ENCODE results near the gene SUSD4.

SUSD4 gene

DNA sequence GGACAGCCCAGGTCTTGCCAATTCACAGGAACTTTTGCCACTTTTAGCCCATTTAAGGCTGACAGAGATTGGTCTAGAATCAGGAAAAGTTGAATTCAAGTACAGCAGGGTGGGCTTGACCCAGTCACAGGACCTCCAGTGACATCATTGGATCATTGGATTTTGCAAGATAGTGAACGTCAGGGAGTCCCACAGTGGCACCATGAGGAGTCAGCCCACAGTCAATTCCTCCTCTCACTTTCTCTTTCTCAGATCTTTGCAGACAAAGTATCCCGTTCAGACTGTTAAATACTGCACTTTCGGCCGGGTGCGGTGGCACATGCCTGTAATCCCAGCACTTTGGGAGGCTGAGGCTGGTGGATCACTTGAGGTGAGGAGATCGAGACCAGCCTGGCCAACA is 163.1 kb downstream of the SUSD4 start:
- Mint-ChIP-seq H3K36me3 (ENCODE audit: low read depth) (no peaks in the 10 kb centered on the region), H3K27ac (peak overlapping the region; percentile 60), H3K9me3 (no peaks in the 10 kb centered on the region), H3K27me3 (peaks cover 3% of the 10 kb centered on the region), H3K4me3 (no peak overlapping the region), H3K4me1 (ENCODE audit: low read depth) (peaks cover 64% of the 10 kb centered on the region)
- intact Hi-C loops (cut with micrococcal nuclease), result no loop called here

DNA sequence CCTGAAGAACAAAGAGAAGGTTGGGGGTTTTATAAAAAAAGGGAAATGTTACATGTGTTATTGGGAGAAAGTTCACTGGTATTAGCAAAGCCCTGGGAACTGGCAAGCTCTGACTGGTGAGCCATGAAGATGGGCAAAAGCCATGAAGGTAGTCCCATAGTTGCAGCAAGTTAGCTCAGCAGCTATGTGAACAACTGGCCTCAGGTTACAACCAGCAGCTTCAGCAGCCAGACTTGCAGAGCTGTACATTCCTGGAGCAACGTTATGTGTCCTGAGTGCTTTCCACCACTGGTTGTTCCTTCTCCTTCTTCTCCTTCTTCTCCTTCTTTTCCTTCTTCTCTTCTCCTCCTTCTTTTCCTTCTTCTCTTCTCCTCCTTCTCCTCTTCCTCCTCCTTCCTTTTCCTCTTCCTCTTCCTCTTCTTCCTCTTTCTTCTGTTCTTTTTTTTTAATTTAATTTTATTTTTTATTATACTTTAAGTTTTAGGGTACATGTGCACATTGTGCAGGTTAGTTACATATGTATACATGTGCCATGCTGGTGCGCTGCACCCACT is 164.8 kb downstream of the SUSD4 start:
- Mint-ChIP-seq H3K27ac (peak overlapping the region; percentile 41), H3K27me3 (peaks cover 3% of the 10 kb centered on the region)
- intact Hi-C loops (cut with micrococcal nuclease), result loop anchor here (5.0 kb wide), 1 partner anchor 33 kb away; no protein-coding TSS in a partner anchor

DNA sequence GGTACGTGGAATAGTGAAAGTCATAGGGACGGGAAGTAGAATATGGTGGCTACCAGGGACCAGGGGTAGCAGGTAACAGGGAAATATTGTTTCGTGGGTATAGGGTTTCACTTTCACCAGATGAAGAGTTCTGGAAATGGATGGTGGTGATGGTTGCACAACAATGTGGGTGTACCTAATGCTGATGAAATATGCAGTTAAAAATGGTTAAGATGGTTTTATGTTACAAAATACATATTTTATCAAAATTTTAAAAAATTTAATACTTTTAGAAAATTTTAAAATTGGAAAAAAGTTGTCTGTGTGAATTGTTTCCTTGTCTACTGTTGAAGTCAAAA is 165.4 kb downstream of the SUSD4 start:
- Mint-ChIP-seq H3K4me1 (ENCODE audit: low read depth) (peaks cover 73% of the 10 kb centered on the region), H3K36me3 (ENCODE audit: low read depth) (no peaks in the 10 kb centered on the region), H3K9me3 (no peaks in the 10 kb centered on the region), H3K4me3 (no peak overlapping the region), H3K27me3 (peaks cover 3% of the 10 kb centered on the region), H3K27ac (no peak overlapping the region)
- intact Hi-C loops (cut with micrococcal nuclease), result loop anchor here (5.0 kb wide), 1 partner anchor 34 kb away; no protein-coding TSS in a partner anchor

More for the DNA sequence above, 164.8 kb downstream of the SUSD4 start:
- Mint-ChIP-seq H3K4me1 (ENCODE audit: low read depth) (peaks cover 72% of the 10 kb centered on the region), H3K36me3 (ENCODE audit: low read depth) (no peaks in the 10 kb centered on the region), H3K4me3 (no peak overlapping the region), H3K9me3 (no peaks in the 10 kb centered on the region)

DNA sequence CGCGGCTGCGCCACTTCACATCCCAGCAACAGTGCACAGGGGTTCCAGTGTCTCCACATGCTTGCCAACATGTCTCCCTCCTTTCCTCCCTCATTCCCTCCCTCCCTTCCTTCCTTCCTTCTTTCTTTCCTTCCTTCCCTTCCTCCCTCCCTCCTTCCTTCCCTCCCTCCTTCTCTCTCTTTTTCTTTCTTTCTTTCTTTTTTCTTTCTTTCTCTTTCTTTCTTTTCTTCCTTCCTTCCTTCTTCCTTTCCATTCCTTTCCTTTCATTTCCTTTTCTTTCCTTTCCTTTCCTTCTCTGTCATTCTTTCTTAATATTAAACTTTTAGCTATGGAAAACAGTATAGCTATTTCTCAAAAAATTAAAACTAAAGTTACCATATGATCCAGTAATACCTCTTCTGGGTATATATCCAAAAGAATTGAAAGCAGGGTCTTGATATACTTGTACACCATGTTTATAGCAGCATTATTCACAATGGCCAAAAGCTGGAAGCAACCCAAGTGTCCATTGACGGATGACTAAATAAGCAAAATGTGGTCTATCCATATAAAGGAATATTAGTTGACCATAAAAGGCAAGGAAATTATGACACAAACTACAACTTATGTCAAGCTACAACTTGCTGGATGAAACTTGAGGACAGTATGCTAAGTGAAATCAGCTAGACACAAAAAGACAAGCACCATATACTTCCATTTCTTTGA is 165.9 kb downstream of the SUSD4 start:
- no peaks in the 10 kb centered on the region for H3K9me3 Mint-ChIP-seq
- intact Hi-C loops (cut with micrococcal nuclease), result loop anchor here (5.0 kb wide), 1 partner anchor 34 kb away; no protein-coding TSS in a partner anchor
- H3K27ac Mint-ChIP-seq, result no peak overlapping the region

DNA sequence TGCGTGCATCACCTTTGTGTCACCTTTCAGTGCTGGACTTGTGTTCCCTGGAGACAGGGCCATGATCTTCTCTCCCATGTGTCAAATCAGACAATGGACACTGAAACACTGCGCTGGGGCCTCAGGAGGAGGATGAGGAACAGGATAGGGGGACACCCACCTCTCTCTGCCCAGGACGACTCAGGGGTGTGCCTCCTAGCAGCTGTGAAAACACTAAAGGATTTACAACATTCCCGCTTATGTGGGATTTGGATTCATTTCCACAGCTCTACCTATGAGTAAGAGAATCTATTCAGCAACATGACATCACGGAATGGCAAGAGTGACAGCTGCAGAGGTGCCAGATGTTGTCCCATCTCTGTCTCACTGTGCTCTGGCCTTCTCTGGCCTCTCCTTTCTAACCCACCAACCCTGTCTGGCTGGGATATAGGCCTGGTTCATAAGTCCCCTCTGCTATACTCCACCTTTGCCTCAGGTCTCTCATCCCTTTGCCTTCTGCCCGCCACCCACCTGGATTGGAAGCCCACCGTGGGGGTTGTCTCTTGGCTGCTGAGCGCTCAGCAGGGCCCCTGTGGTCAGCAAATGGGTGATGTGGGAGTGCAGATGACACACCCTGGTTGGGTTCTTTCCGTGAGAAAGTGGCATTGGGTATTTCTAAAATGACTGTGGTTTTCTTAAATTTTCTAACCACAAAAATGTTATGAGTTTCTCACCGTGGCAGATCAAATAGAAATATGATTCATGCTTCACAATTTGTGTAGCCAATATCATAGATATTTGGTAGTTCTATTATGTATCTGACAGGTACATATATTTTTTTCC is 173.9 kb downstream of the SUSD4 start:
- intact Hi-C loops (cut with micrococcal nuclease), result no loop called here
- Mint-ChIP-seq H3K9me3 (no peaks in the 10 kb centered on the region), H3K27me3 (peaks cover 6% of the 10 kb centered on the region), H3K4me3 (no peak overlapping the region), H3K4me1 (ENCODE audit: low read depth) (peaks cover 47% of the 10 kb centered on the region), H3K36me3 (ENCODE audit: low read depth) (no peaks in the 10 kb centered on the region), H3K27ac (no peak overlapping the region)

More for the DNA sequence above, 165.9 kb downstream of the SUSD4 start:
- no peak overlapping the region for H3K4me3 Mint-ChIP-seq
- peaks cover 4% of the 10 kb centered on the region for H3K27me3 Mint-ChIP-seq
- H3K36me3 Mint-ChIP-seq (ENCODE audit: low read depth), result no peaks in the 10 kb centered on the region
- H3K4me1 Mint-ChIP-seq (ENCODE audit: low read depth), result peaks cover 75% of the 10 kb centered on the region

DNA sequence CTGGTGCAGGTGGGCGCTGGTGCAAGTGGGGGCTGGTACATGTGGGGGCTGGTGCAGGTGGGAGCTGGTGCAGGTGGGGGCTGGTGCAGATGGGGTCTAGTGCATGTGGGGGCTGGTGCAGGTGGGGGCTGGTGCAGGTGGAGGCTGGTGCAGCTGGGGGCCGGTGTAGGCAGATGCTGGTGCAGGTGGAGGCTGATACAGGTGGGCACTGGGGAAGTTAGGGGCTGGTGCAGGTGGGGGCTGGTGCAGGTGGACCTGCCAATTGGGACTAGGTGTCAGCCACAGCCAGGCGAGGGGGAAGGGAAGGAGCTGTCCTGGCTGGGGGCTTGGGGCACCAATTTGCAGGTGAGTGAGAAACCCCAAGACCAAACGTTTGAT is 174.5 kb downstream of the SUSD4 start:
- peaks cover 6% of the 10 kb centered on the region for H3K27me3 Mint-ChIP-seq
- intact Hi-C loops (cut with micrococcal nuclease), result no loop called here
- H3K4me3 Mint-ChIP-seq, result no peak overlapping the region
- H3K9me3 Mint-ChIP-seq, result no peaks in the 10 kb centered on the region
- H3K36me3 Mint-ChIP-seq (ENCODE audit: low read depth), result no peaks in the 10 kb centered on the region
- H3K4me1 Mint-ChIP-seq (ENCODE audit: low read depth), result peaks cover 49% of the 10 kb centered on the region
- H3K27ac Mint-ChIP-seq, result no peak overlapping the region

DNA sequence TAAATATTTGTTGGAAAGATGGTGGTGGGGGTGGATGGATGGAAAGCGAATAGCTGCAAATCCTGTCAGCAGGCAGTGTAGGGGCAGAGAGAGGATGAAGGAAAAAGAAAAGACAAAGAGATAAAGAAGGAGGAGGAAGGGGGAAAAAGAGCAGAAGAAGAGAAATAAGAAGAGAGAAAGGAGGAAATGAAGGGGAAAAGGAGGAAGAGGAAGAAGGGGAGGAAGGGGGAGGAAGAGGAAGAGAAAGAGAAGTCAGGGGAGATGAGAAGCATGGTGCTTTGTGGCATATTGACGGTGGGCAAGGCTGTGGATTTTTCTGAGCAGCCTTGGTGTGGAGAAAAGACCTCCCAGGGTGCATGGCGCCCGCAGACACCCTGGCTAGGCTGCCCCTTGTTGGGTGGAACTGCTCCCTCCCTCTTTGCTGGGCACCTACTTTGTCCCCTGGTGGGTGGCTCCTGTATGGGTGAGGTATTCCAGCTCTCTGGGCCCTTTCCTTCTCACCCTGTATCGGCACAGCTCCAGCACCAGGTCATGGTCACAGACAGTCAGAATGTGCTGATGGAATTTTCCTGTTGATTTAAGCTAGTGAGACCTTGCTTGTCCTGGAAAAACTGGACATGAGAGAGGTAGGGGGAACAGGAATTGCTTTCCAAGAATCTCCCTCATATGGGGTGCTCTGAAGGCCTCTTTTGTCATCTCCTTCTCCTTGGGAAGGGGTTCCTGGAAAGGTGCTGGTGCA is 175.2 kb downstream of the SUSD4 start:
- H3K9me3 Mint-ChIP-seq, result no peaks in the 10 kb centered on the region
- peaks cover 53% of the 10 kb centered on the region for H3K4me1 Mint-ChIP-seq (ENCODE audit: low read depth)
- H3K36me3 Mint-ChIP-seq (ENCODE audit: low read depth), result no peaks in the 10 kb centered on the region
- H3K27ac Mint-ChIP-seq, result no peak overlapping the region
- H3K27me3 Mint-ChIP-seq, result peaks cover 6% of the 10 kb centered on the region
- H3K4me3 Mint-ChIP-seq, result no peak overlapping the region
- intact Hi-C loops (cut with micrococcal nuclease), result no loop called here

DNA sequence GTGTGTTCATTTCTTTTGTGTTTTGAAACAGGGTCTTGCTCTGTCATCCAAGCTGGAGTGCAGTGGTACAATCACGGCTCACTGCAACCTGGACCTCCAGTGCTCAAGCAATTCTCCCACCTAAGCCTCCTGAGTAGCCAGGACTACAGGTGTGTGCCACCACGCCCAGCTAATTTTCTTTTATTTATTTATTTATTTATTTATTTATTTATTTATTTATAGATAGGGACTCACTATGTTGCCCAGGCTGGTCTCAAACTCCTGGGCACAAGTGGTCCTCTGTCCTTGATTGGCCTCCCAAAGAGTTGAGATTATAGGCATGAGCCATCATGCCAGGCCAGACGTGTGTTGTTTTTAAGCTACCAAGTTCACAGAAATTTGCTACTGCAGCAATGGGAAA is 177.2 kb downstream of the SUSD4 start:
- peaks cover 2% of the 10 kb centered on the region for H3K27me3 Mint-ChIP-seq
- no peak overlapping the region for H3K4me3 Mint-ChIP-seq
- no peaks in the 10 kb centered on the region for H3K36me3 Mint-ChIP-seq (ENCODE audit: low read depth)
- intact Hi-C loops (cut with micrococcal nuclease), result no loop called here
- H3K4me1 Mint-ChIP-seq (ENCODE audit: low read depth), result peaks cover 61% of the 10 kb centered on the region
- no peak overlapping the region for H3K27ac Mint-ChIP-seq
- H3K9me3 Mint-ChIP-seq, result no peaks in the 10 kb centered on the region

DNA sequence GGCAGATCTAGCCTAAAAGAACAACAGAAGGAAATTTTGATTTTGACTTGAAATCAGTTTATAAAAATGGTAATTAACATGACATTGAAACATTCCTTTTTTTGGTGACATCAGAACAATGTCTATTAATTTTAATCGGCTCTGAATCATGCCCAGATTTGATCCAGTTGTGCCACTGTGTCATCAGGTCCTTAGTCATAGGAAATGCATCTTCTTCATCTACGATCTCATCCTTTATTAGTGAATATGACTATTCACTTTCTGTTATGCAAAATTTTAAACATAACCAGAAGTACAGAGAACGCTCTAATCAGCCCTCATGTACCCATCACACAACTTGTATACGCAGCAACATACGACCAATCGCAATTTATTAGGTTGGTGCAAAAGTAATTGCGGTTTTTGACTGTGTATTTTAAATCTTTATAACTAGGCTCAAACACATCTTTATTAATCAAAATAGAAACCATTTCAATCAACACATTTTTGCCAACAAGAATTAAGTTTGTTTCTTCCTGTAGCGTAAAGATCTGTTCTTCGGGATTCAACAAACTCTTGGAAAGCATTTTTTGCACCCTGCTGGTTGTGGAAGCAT is 180.6 kb downstream of the SUSD4 start:
- Mint-ChIP-seq H3K27ac (no peak overlapping the region), H3K4me3 (no peak overlapping the region), H3K36me3 (ENCODE audit: low read depth) (no peaks in the 10 kb centered on the region), H3K27me3 (peaks cover under 1% of the 10 kb centered on the region), H3K4me1 (ENCODE audit: low read depth) (peaks cover 75% of the 10 kb centered on the region), H3K9me3 (no peaks in the 10 kb centered on the region)
- intact Hi-C loops (cut with micrococcal nuclease), result no loop called here

DNA sequence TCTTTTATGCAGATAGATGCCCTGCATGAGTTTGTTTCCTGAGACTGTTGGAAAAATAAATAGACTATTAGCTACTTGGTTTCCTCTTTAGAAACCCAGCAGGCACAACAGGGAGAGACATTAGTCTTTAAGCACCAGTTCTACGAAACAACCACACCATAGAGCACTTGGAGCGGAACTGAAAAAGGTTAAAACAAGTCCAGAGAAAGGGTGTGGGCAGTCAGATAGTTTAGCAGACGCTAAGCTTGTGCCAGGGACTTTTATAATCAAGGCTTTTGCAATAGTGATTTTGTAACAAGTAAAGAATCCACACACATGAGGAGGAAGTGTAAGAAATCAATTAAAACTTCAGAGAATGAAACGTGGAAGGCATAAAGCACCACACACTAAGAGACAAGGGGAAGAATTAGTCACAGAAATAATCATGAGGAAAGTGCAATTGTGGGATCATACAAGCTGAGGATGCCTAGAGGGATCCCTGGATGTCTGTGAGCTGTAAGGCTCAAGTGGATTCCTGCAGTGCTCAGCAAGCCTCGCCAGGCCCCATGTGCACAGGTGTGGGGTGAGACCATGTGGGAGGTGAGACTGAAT is 183.2 kb downstream of the SUSD4 start:
- Mint-ChIP-seq H3K4me3 (peak overlapping the region; percentile 33), H3K9me3 (no peaks in the 10 kb centered on the region), H3K27ac (peak overlapping the region; percentile 93), H3K4me1 (ENCODE audit: low read depth) (peaks cover 87% of the 10 kb centered on the region), H3K36me3 (ENCODE audit: low read depth) (no peaks in the 10 kb centered on the region), H3K27me3 (no peaks in the 10 kb centered on the region)
- intact Hi-C loops (cut with micrococcal nuclease), result no loop called here

DNA sequence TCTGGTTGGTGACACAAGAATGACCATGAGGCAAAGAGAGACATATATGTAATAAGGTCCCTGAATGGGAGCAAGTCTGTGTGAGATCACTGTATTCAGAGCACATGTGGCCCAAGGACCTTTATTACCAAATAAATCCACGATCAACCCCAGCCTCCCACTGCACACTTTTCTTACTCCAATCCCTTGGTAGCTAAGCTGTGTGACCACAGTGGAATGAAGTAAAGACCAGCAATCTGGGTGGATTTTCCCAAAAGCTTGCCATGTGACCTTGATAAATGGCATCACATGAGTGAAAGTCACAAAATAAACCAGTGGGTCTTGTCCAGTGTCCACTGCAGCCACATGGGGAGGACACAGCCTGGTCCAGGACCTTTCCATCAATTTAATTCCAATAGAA is 184.2 kb downstream of the SUSD4 start:
- no peaks in the 10 kb centered on the region for H3K9me3 Mint-ChIP-seq

DNA sequence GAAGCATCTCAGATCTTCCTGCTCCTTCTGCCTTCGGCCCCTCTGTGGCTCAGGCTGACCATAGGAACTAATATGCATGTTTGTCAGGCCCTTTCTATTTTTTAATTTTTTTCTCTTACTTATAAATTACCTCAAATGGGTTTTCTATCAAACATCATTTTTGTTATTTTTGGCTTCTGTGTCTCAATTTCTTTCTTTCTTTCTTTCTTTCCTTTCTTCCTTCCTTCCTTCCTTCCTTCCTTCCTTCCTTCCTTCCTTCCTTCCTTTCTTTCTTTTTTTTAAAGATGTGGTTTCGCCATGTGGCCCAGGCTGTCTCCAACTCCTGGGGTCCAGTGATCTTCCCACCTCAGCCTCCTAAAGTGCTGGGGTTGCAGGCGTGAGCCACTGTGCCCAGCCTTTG is 184.7 kb downstream of the SUSD4 start:
- Mint-ChIP-seq H3K9me3 (no peaks in the 10 kb centered on the region), H3K4me1 (ENCODE audit: low read depth) (peaks cover 94% of the 10 kb centered on the region), H3K27me3 (no peaks in the 10 kb centered on the region), H3K4me3 (no peak overlapping the region), H3K27ac (peak overlapping the region; percentile 93), H3K36me3 (ENCODE audit: low read depth) (no peaks in the 10 kb centered on the region)
- intact Hi-C loops (cut with micrococcal nuclease), result no loop called here

More for the DNA sequence above, 184.2 kb downstream of the SUSD4 start:
- Mint-ChIP-seq H3K27ac (peak overlapping the region; percentile 93), H3K36me3 (ENCODE audit: low read depth) (no peaks in the 10 kb centered on the region), H3K4me3 (no peak overlapping the region), H3K27me3 (no peaks in the 10 kb centered on the region), H3K4me1 (ENCODE audit: low read depth) (peaks cover 95% of the 10 kb centered on the region)
- intact Hi-C loops (cut with micrococcal nuclease), result no loop called here

DNA sequence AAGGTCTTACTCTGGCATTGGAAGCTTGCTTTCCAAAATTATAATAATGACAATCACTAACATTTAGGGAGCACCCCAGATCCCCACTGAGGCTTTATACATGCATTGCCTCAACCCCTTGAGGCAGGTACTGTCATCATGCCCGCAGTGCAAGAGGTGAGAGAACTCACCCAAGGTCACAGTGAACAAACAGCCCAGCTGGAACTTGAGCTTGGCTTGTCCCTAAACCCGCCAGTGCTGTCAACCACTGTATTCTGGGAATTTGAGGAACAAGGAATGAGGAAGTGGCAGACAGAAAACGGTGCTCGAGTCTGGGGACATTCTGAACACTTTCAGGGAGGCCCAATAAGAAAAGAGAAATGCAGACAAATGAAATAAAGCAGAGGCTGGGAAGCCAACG is 186.3 kb downstream of the SUSD4 start:
- no peaks in the 10 kb centered on the region for H3K9me3 Mint-ChIP-seq
- no peaks in the 10 kb centered on the region for H3K27me3 Mint-ChIP-seq
- no peaks in the 10 kb centered on the region for H3K36me3 Mint-ChIP-seq (ENCODE audit: low read depth)
- intact Hi-C loops (cut with micrococcal nuclease), result loop anchor here (2.0 kb wide), 1 partner anchor 35 kb away; the partner anchor contains the start of gene TLR5
- peak overlapping the region; percentile 93 for H3K27ac Mint-ChIP-seq
- H3K4me1 Mint-ChIP-seq (ENCODE audit: low read depth), result peaks cover 79% of the 10 kb centered on the region
- peak overlapping the region; percentile 48 for H3K4me3 Mint-ChIP-seq
